Measurements from ENCODE around the gene CTSL. TPM values are rescaled to one million over a fixed set of nuclear protein-coding genes. Genes with fewer than 3 reads are reported as not detected.
"Not testable (repeated sequence)": the region's sequence is repeated elsewhere in the genome, so short reads cannot be mapped to it uniquely, and the experiment has no call there.

The CTSL gene
- total and polyA plus RNA-seq, 4 donors, result 109 to 1,526 (median 213) TPM

DNA sequence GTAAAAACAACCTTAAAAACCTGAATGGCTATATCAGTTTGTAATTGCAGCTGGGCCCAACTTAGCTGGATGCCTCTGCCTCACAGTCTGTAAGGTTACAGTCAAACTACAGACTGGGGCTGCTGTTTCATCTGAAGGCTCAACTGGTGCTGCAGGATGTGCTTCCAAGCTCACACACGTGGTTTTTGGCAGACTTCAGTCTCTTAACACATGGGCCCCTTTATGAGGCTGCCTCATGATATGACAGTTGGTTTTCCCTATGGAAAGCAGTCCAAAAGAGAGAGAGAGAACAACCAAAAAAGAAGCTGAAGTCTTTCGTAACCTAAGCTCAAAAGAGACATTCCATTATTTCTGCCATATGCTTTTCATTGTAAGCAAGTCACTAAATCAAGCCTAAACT is 27.4 kb downstream of the CTSL start:
- H3K4me1 ChIP-seq (ENCODE audit: control insufficient read depth in 5 of 5, insufficient read depth in 5 of 5, low read length in 5 of 5), result no peaks in the 10 kb centered on the region
- no peaks in the 10 kb centered on the region for H3K27me3 ChIP-seq (ENCODE audit: control insufficient read depth in 3 of 3, insufficient read depth in 3 of 3, low read length in 2 of 3)
- 47 to 74% methylated on average over 2 of the region's 2 CpGs for WGBS, 2 donors
- peaks cover 0 to 9% (median 1%) of the 10 kb centered on the region in 4 donors for H3K9me3 ChIP-seq (ENCODE audit: control insufficient read depth in 4 of 4, insufficient read depth in 3 of 4, low read length in 3 of 4)
- TF ChIP-seq, protein P1, sequence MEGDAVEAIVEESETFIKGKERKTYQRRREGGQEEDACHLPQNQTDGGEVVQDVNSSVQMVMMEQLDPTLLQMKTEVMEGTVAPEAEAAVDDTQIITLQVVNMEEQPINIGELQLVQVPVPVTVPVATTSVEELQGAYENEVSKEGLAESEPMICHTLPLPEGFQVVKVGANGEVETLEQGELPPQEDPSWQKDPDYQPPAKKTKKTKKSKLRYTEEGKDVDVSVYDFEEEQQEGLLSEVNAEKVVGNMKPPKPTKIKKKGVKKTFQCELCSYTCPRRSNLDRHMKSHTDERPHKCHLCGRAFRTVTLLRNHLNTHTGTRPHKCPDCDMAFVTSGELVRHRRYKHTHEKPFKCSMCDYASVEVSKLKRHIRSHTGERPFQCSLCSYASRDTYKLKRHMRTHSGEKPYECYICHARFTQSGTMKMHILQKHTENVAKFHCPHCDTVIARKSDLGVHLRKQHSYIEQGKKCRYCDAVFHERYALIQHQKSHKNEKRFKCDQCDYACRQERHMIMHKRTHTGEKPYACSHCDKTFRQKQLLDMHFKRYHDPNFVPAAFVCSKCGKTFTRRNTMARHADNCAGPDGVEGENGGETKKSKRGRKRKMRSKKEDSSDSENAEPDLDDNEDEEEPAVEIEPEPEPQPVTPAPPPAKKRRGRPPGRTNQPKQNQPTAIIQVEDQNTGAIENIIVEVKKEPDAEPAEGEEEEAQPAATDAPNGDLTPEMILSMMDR (IDR thresholded peaks at IDR 0.05; ENCODE audit: control extremely low read depth, extremely low read depth), result no peak
- DNase-seq (peak in 1 of 3 donors; percentile 19), ATAC-seq (ENCODE audit: insufficient read depth, low FRiP score) (no peak)
- no peak overlapping the region for H3K9ac ChIP-seq (ENCODE audit: insufficient read depth in 1 of 2, low read length in 2 of 2)
- H3K27ac ChIP-seq (ENCODE audit: low read depth in 1 of 2, low read length in 1 of 2), result no peak overlapping the region
- H3K36me3 ChIP-seq (ENCODE audit: control insufficient read depth in 4 of 4, insufficient read depth in 4 of 4, low read length in 4 of 4), result no peaks in the 10 kb centered on the region
- no peak overlapping the region for H3K4me3 ChIP-seq

DNA sequence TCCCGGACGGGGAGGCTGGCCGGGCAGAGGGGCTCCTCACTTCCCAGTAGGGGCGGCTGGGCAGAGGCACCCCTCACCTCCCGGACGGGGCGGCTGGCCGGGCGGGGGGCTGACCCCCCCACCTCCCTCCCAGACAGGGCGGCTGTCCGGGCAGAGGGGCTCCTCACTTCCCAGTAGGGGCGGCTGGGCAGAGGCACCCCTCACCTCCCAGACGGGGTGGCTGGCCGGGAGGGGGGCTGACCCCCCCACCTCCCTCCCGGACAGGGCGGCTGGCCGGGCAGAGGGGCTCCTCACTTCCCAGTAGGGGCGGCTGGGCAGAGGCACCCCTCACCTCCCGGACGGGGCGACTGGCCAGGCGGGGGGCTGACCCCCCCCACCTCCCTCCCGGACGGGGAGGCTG is 32.4 kb downstream of the CTSL start:
- H3K27me3 ChIP-seq (ENCODE audit: control insufficient read depth in 3 of 3, insufficient read depth in 3 of 3, low read length in 2 of 3); H3K9me3 ChIP-seq (ENCODE audit: control insufficient read depth in 4 of 4, insufficient read depth in 3 of 4, low read length in 3 of 4); H3K27ac ChIP-seq (ENCODE audit: low read depth in 1 of 2, low read length in 1 of 2); DNase-seq; H3K4me1 ChIP-seq (ENCODE audit: control insufficient read depth in 5 of 5, insufficient read depth in 5 of 5, low read length in 5 of 5); ATAC-seq (ENCODE audit: insufficient read depth, low FRiP score); H3K4me3 ChIP-seq; H3K9ac ChIP-seq (ENCODE audit: insufficient read depth in 1 of 2, low read length in 2 of 2); H3K36me3 ChIP-seq (ENCODE audit: control insufficient read depth in 4 of 4, insufficient read depth in 4 of 4, low read length in 4 of 4): not testable (repeated sequence)
- 92 to 100% methylated on average over 1 to 18 of the region's 24 CpGs for WGBS, 2 donors

DNA sequence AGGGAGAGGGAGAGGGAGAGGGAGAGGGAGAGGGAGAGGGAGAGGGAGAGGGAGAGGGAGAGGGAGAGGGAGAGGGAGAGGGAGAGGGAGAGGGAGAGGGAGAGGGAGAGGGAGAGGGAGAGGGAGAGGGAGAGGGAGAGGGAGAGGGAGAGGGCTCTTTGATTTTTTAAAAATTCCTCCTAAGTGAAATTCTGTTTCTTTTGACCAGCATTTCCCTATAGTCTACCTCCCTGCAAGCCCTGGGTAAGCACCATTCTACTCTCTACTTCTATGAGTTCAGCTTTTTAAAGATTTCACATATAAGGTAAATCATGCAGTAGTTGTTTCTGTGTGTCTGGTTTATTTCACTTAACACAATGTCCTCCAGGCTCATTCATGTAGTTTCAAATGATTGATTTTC is 34.1 kb downstream of the CTSL start:
- DNase-seq; H3K9ac ChIP-seq (ENCODE audit: insufficient read depth in 1 of 2, low read length in 2 of 2); H3K4me1 ChIP-seq (ENCODE audit: control insufficient read depth in 5 of 5, insufficient read depth in 5 of 5, low read length in 5 of 5); H3K9me3 ChIP-seq (ENCODE audit: control insufficient read depth in 4 of 4, insufficient read depth in 3 of 4, low read length in 3 of 4); H3K27ac ChIP-seq (ENCODE audit: low read depth in 1 of 2, low read length in 1 of 2); H3K4me3 ChIP-seq; H3K27me3 ChIP-seq (ENCODE audit: control insufficient read depth in 3 of 3, insufficient read depth in 3 of 3, low read length in 2 of 3); ATAC-seq (ENCODE audit: insufficient read depth, low FRiP score); H3K36me3 ChIP-seq (ENCODE audit: control insufficient read depth in 4 of 4, insufficient read depth in 4 of 4, low read length in 4 of 4): not testable (repeated sequence)

GRCh38 chr9:87760529-87760928 is 34.6 kb downstream of the CTSL start:
- no peaks in the 10 kb centered on the region for H3K27me3 ChIP-seq (ENCODE audit: control insufficient read depth in 3 of 3, insufficient read depth in 3 of 3, low read length in 2 of 3)
- 91 to 94% methylated on average over 2 of the region's 2 CpGs for WGBS, 2 donors
- no peak for DNase-seq
- no peaks in the 10 kb centered on the region for H3K4me1 ChIP-seq (ENCODE audit: control insufficient read depth in 5 of 5, insufficient read depth in 5 of 5, low read length in 5 of 5)
- no peak overlapping the region for H3K4me3 ChIP-seq
- no peak for ATAC-seq (ENCODE audit: insufficient read depth, low FRiP score)
- no peaks in the 10 kb centered on the region for H3K9me3 ChIP-seq (ENCODE audit: control insufficient read depth in 4 of 4, insufficient read depth in 3 of 4, low read length in 3 of 4)
- H3K27ac ChIP-seq (ENCODE audit: low read depth in 1 of 2, low read length in 1 of 2), result no peak overlapping the region
- TF ChIP-seq, protein P1 (IDR thresholded peaks at IDR 0.05; ENCODE audit: control extremely low read depth, extremely low read depth), result no peak
- no peak overlapping the region for H3K9ac ChIP-seq (ENCODE audit: insufficient read depth in 1 of 2, low read length in 2 of 2)
- no peaks in the 10 kb centered on the region for H3K36me3 ChIP-seq (ENCODE audit: control insufficient read depth in 4 of 4, insufficient read depth in 4 of 4, low read length in 4 of 4)

GRCh38 chr9:87763286-87763685 is 37.4 kb downstream of the CTSL start:
- Histone ChIP-seq H3K9me3 (ENCODE audit: control insufficient read depth in 4 of 4, insufficient read depth in 3 of 4, low read length in 3 of 4) (no peaks in the 10 kb centered on the region), H3K4me3 (no peak overlapping the region), H3K4me1 (ENCODE audit: control insufficient read depth in 5 of 5, insufficient read depth in 5 of 5, low read length in 5 of 5) (no peaks in the 10 kb centered on the region), H3K36me3 (ENCODE audit: control insufficient read depth in 4 of 4, insufficient read depth in 4 of 4, low read length in 4 of 4) (no peaks in the 10 kb centered on the region), H3K9ac (ENCODE audit: insufficient read depth in 1 of 2, low read length in 2 of 2) (no peak overlapping the region), H3K27me3 (ENCODE audit: control insufficient read depth in 3 of 3, insufficient read depth in 3 of 3, low read length in 2 of 3) (no peaks in the 10 kb centered on the region), H3K27ac (ENCODE audit: low read depth in 1 of 2, low read length in 1 of 2) (no peak overlapping the region)
- 89 to 91% methylated on average over 6 of the region's 6 CpGs for WGBS, 2 donors
- ATAC-seq (ENCODE audit: insufficient read depth, low FRiP score) (no peak), DNase-seq (no peak)
- TF ChIP-seq, protein P1 (IDR thresholded peaks at IDR 0.05; ENCODE audit: control extremely low read depth, extremely low read depth), result no peak

Measured in lung (tissue), 12 donors.